SK-N-SH (cell line): ENCODE data around the gene MAGI2. TPM values are rescaled to one million over a fixed set of nuclear protein-coding genes. Genes with fewer than 3 reads are reported as not detected.

Experiments used
- CTCF ChIA-PET: fragments of 300-600, 350-600 bp; formaldehyde crosslinking; extraction: SDS; loops from one replicate; lab custom pipeline; 2021; lab: Yijun Ruan, JAX
- POLR2A ChIA-PET: fragments of 350-600 bp; sonication (Branson Sonifier 250); formaldehyde crosslinking; extraction: SDS; loops from one replicate; lab custom pipeline; 2020; ENCODE audit warnings: antibody characterized with exemption, inconsistent platforms; lab: Yijun Ruan, JAX
- DNase-seq: peaks from one replicate; pipeline ENCODE4 v3.0.0; 2012
- H2AFZ ChIP-seq: fragments of 200-600 bp; sonication (generic); 2 replicates; pipeline ENCODE4 v1.8.1; 2016; ENCODE audit warnings: antibody characterized with exemption, mild to moderate bottlenecking, low read depth
- H3F3A ChIP-seq: fragments of 200-600 bp; sonication (generic); replicated peaks from 2 replicates; pipeline ENCODE3; 2016; ENCODE audit warnings: antibody characterized with exemption, mild to moderate bottlenecking; ENCODE audit not compliant: insufficient read depth
- H3K27ac ChIP-seq, 2 experiments: fragments of 200-500 bp in 1 of 2; fragments of 200-600 bp in 1 of 2; sonication (Bioruptor generic) in 1 of 2; sonication (generic), shearing (Covaris generic) in 1 of 2; 2 replicates each; pipeline versions ENCODE4 v1.5.1 to v1.6.1; 2014 to 2016; ENCODE audit warnings: low read depth in 2 of 2, inconsistent platforms in 1 of 2, low read length in 1 of 2, mild to moderate bottlenecking in 1 of 2, mixed read lengths in 1 of 2
- H3K27me3 ChIP-seq: fragments of 200-600 bp; sonication (generic), shearing (Covaris generic); 2 replicates; pipeline ENCODE4 v1.6.1; 2016; ENCODE audit warnings: mixed run types; ENCODE audit not compliant: insufficient read depth
- H3K36me3 ChIP-seq, 2 experiments: fragments of 200-500 bp in 1 of 2; fragments of 200-600 bp in 1 of 2; sonication (Bioruptor generic) in 1 of 2; sonication (generic) in 1 of 2; replicated peaks in 1 of 2; 2 replicates each; pipeline versions ENCODE3 to v1.5.1; 2014 to 2016; ENCODE audit warnings: low read length in 1 of 2, mild to moderate bottlenecking in 1 of 2; ENCODE audit not compliant: insufficient read depth in 2 of 2, control insufficient read depth in 1 of 2
- H3K4me1 ChIP-seq, 2 experiments: fragments of 200-500 bp in 1 of 2; fragments of 200-600 bp in 1 of 2; sonication (Bioruptor generic) in 1 of 2; sonication (generic), shearing (Covaris generic) in 1 of 2; 2 replicates each; pipeline versions ENCODE4 v1.5.1 to v1.6.1; 2014 to 2016; ENCODE audit warnings: low read depth in 1 of 2, low read length in 1 of 2, mixed run types in 1 of 2; ENCODE audit not compliant: insufficient read depth in 2 of 2, control insufficient read depth in 1 of 2
- H3K4me2 ChIP-seq: fragments of 200-600 bp; sonication (generic), shearing (Covaris generic); 2 replicates; pipeline ENCODE4 v1.6.1; 2017; ENCODE audit warnings: mixed run types
- H3K4me3 ChIP-seq, 2 experiments: fragments of 200-500 bp in 1 of 2; fragments of 200-600 bp in 1 of 2; sonication (Bioruptor generic) in 1 of 2; sonication (generic), shearing (Covaris generic) in 1 of 2; 2 replicates each; pipeline versions ENCODE4 v1.5.1 to v1.8.1; 2014 to 2016; ENCODE audit warnings: low read depth in 2 of 2, inconsistent platforms in 1 of 2, low read length in 1 of 2, mild to moderate bottlenecking in 1 of 2, mixed read lengths in 1 of 2, moderate library complexity in 1 of 2
- H3K79me2 ChIP-seq: fragments of 200-600 bp; sonication (generic); 2 replicates; pipeline ENCODE4 v1.8.1; 2017; ENCODE audit warnings: mild to moderate bottlenecking; ENCODE audit not compliant: insufficient read depth
- H3K9ac ChIP-seq: fragments of 200-600 bp; sonication (generic); 2 replicates; pipeline ENCODE4 v1.6.1; 2017; ENCODE audit warnings: mixed run types
- H3K9me2 ChIP-seq: fragments of 200-600 bp; sonication (generic); 2 replicates; pipeline ENCODE4 v1.6.1; 2017; ENCODE audit warnings: mixed run types
- H3K9me3 ChIP-seq: fragments of 200-600 bp; sonication (generic); 2 replicates; pipeline ENCODE4 v1.6.1; 2017; ENCODE audit warnings: mixed run types, mild to moderate bottlenecking, moderate library complexity
- H4K20me1 ChIP-seq: fragments of 200-600 bp; sonication (generic); 2 replicates; pipeline ENCODE4 v1.6.1; 2017; ENCODE audit warnings: mild to moderate bottlenecking, mixed run types; ENCODE audit not compliant: insufficient read depth
- CTCF ChIP-seq: fragments of 200-600 bp; sonication (generic); IDR thresholded peaks from 2 replicates; pipeline ENCODE4 v1.6.1; 2017; ENCODE audit warnings: antibody characterized with exemption, mild to moderate bottlenecking, moderate library complexity
- ELF1 ChIP-seq: IDR thresholded peaks from 2 replicates; pipeline ENCODE4 v1.4.0; 2012
- FOXM1 ChIP-seq: IDR thresholded peaks from 2 replicates; pipeline ENCODE4 v1.4.0; 2012; ENCODE audit warnings: low read depth, mild to moderate bottlenecking
- MAX ChIP-seq: IDR thresholded peaks from 2 replicates; pipeline ENCODE4 v1.4.0; 2012; ENCODE audit warnings: low read depth
- MEF2A ChIP-seq: IDR thresholded peaks from 2 replicates; pipeline ENCODE4 v1.4.0; 2012; ENCODE audit warnings: low read depth, borderline replicate concordance
- NFIC ChIP-seq: IDR thresholded peaks from 2 replicates; pipeline ENCODE4 v1.4.0; 2012; ENCODE audit warnings: borderline replicate concordance
- RAD21 ChIP-seq: IDR thresholded peaks from 2 replicates; pipeline ENCODE4 v1.6.1; 2012; ENCODE audit warnings: mild to moderate bottlenecking, low read length
- RCOR1 ChIP-seq: fragments of 150-350 bp; IDR thresholded peaks from 2 replicates; pipeline ENCODE4 v1.6.1; 2017; ENCODE audit warnings: antibody characterized with exemption, low read length
- REST ChIP-seq: IDR thresholded peaks from 2 replicates; pipeline ENCODE4 v1.6.1; 2012; ENCODE audit warnings: mild to moderate bottlenecking, low read depth, low read length, moderate library complexity
- RXRA ChIP-seq: IDR thresholded peaks from 2 replicates; pipeline ENCODE4 v1.4.0; 2012; ENCODE audit warnings: low read depth, mild to moderate bottlenecking, borderline replicate concordance
- SIN3A ChIP-seq: IDR thresholded peaks from 2 replicates; pipeline ENCODE4 v1.6.1; 2012; ENCODE audit warnings: low read depth, mild to moderate bottlenecking, low read length, moderate library complexity, borderline replicate concordance
- TEAD4 ChIP-seq: IDR thresholded peaks from 2 replicates; pipeline ENCODE4 v1.4.0; 2012; ENCODE audit warnings: mild to moderate bottlenecking, borderline replicate concordance; ENCODE audit not compliant: insufficient read depth
- USF2 ChIP-seq: fragments of 150-350 bp; IDR thresholded peaks from 2 replicates; pipeline ENCODE4 v1.6.1; 2017; ENCODE audit warnings: antibody characterized with exemption, low read length, low read depth, borderline replicate concordance
- WGBS: methylation state at CpG from one replicate; pipeline ENCODE4 v1.1.6; 2017; ENCODE audit warnings: low lambda C conversion rate; 5-methylcytosine and 5-hydroxymethylcytosine counted together
- polyA plus RNA-seq, 3 experiments: library from polyadenylated mRNA; depleted of rRNA; stranded (reverse); fragments of >200 nt; gene quantifications; 2 replicates each; pipeline ENCODE4 v1.2.3, GENCODE V29; 2012

Gene MAGI2
- polyA plus RNA-seq, 1 of the 3 experiments (the other 2 are of a cell fraction) = 1.1 TPM

GRCh38 chr7:78055599-78055998 is 1397.9 kb downstream of the MAGI2 start:
- H4K20me1 ChIP-seq = no peaks in the 10 kb centered on the region
- no peak for TF ChIP-seq NFIC
- ChIA-PET POLR2A (no interaction called here), CTCF (interaction anchor here (1.0 to 1.3 kb wide), 2 partner anchors 22 to 32 kb away, joined by 5 read pairs; no protein-coding TSS in a partner anchor)
- no peaks in the 10 kb centered on the region for H3K36me3 ChIP-seq
- H3F3A ChIP-seq = no peaks in the 10 kb centered on the region
- H3K9me3 ChIP-seq = no peaks in the 10 kb centered on the region
- no peak for DNase-seq
- H3K4me3 ChIP-seq = no peak overlapping the region
- no peak overlapping the region for H3K4me2 ChIP-seq
- no peaks in the 10 kb centered on the region for H3K27me3 ChIP-seq
- H2AFZ ChIP-seq = no peak overlapping the region
- H3K9ac ChIP-seq = no peak overlapping the region
- 89% methylated on average over 1 of the region's 1 CpG for WGBS
- no peaks in the 10 kb centered on the region for H3K79me2 ChIP-seq
- H3K9me2 ChIP-seq = no peaks in the 10 kb centered on the region
- H3K27ac ChIP-seq = no peak overlapping the region
- no peaks in the 10 kb centered on the region for H3K4me1 ChIP-seq

GRCh38 chr7:78055001-78055573 is 1398.4 kb downstream of the MAGI2 start:
- WGBS = 73% methylated on average over 3 of the region's 3 CpGs
- H3K4me1 ChIP-seq = no peaks in the 10 kb centered on the region
- H3K27ac ChIP-seq = no peak overlapping the region
- no peak overlapping the region for H3K4me2 ChIP-seq
- no peaks in the 10 kb centered on the region for H3K36me3 ChIP-seq
- ChIA-PET CTCF (interaction anchor here (1.0 to 1.3 kb wide), 2 partner anchors 23 to 32 kb away, joined by 5 read pairs; no protein-coding TSS in a partner anchor), POLR2A (no interaction called here)
- no peaks in the 10 kb centered on the region for H3F3A ChIP-seq
- TF ChIP-seq RCOR1 (no peak), FOXM1 (no peak)
- DNase-seq = no peak
- no peak overlapping the region for H3K4me3 ChIP-seq
- no peaks in the 10 kb centered on the region for H3K9me2 ChIP-seq
- H2AFZ ChIP-seq = no peak overlapping the region
- H4K20me1 ChIP-seq = no peaks in the 10 kb centered on the region
- H3K79me2 ChIP-seq = no peaks in the 10 kb centered on the region
- no peaks in the 10 kb centered on the region for H3K27me3 ChIP-seq
- no peak overlapping the region for H3K9ac ChIP-seq
- no peaks in the 10 kb centered on the region for H3K9me3 ChIP-seq

GRCh38 chr7:78052112-78052511 is 1401.4 kb downstream of the MAGI2 start:
- no peaks in the 10 kb centered on the region for H3K9me3 ChIP-seq
- WGBS = 78% methylated on average over 7 of the region's 7 CpGs
- POLR2A ChIA-PET = no interaction called here

More at GRCh38 chr7:78052112-78052511, 1401.4 kb downstream of the MAGI2 start:
- no peak for TF ChIP-seq RAD21
- no peak for TF ChIP-seq NFIC
- TF ChIP-seq SIN3A = no peak
- no peak for TF ChIP-seq ELF1
- no peak for TF ChIP-seq TEAD4
- TF ChIP-seq MEF2A = no peak
- no peak for TF ChIP-seq USF2
- TF ChIP-seq MAX = no peak
- no peak for TF ChIP-seq RXRA
- TF ChIP-seq CTCF = no peak
- TF ChIP-seq REST = no peak
- Histone ChIP-seq H3K9me2 (no peaks in the 10 kb centered on the region), H3K79me2 (no peaks in the 10 kb centered on the region), H3K4me3 (no peak overlapping the region), H3K4me1 (no peaks in the 10 kb centered on the region), H2AFZ (no peak overlapping the region), H3F3A (no peaks in the 10 kb centered on the region), H3K36me3 (no peaks in the 10 kb centered on the region), H3K27me3 (no peaks in the 10 kb centered on the region), H3K9ac (no peak overlapping the region), H4K20me1 (no peaks in the 10 kb centered on the region), H3K27ac (no peak overlapping the region), H3K4me2 (no peak overlapping the region)
- CTCF ChIA-PET = interaction anchor here (1.0 kb wide), 1 partner anchor 12 kb away, joined by 4 read pairs; no protein-coding TSS in a partner anchor
- no peak for DNase-seq
